Measurements from ENCODE around the gene SMPDL3B. TPM values are rescaled to one million over a fixed set of nuclear protein-coding genes. Genes with fewer than 3 reads are reported as not detected.

The SMPDL3B gene
- total RNA-seq, 4 donors from 2014 or later = 0.76 to 6.3 (median 1.9) TPM

GRCh38 chr1:27912429-27912828, 22.4 kb upstream of the SMPDL3B start:
- TF ChIP-seq CTCF (IDR thresholded peaks at IDR 0.05) = no peak
- no peak for TF ChIP-seq POLR2A (IDR thresholded peaks at IDR 0.05)
- Histone ChIP-seq H3K27ac (no peak overlapping the region), H3K9me3 (peaks cover 0 to 7% (median 6%) of the 10 kb centered on the region in 3 donors), H3K36me3 (peaks cover 0 to 55% (median 4%) of the 10 kb centered on the region in 3 donors), H3K4me3 (no peak overlapping the region), H3K27me3 (no peaks in the 10 kb centered on the region), H3K4me1 (peaks cover 0 to 21% (median 11%) of the 10 kb centered on the region in 3 donors)
- intact Hi-C loops (cut with DNase I) = no loop called here
- DNase-seq = no peak
- WGBS, 2 donors = 63 to 88% methylated on average over 1 of the region's 1 CpG

GRCh38 chr1:27915082-27915575, 19.7 kb upstream of the SMPDL3B start:
- 54 to 72% methylated on average over 7 of the region's 7 CpGs for WGBS, 2 donors
- peaks cover 0 to 7% (median 6%) of the 10 kb centered on the region in 3 donors for H3K9me3 ChIP-seq
- H3K36me3 ChIP-seq = peaks cover 0 to 28% (median 0%) of the 10 kb centered on the region in 3 donors
- peak overlapping the region in 3 of 4 donors; percentile 73 to 90 (median 87) for H3K4me3 ChIP-seq
- no peaks in the 10 kb centered on the region for H3K27me3 ChIP-seq
- DNase-seq = no peak
- intact Hi-C loops (cut with DNase I) = no loop called here
- TF ChIP-seq CTCF (IDR thresholded peaks at IDR 0.05) (no peak), POLR2A (IDR thresholded peaks at IDR 0.05) (no peak)
- H3K27ac ChIP-seq = peak overlapping the region; percentile 85 to 89 (median 88)
- peaks cover 0 to 21% (median 11%) of the 10 kb centered on the region in 3 donors for H3K4me1 ChIP-seq

GRCh38 chr1:27922272-27922671, 12.5 kb upstream of the SMPDL3B start:
- no peaks in the 10 kb centered on the region for H3K27me3 ChIP-seq
- WGBS, 2 donors = 78 to 81% methylated on average over 3 of the region's 3 CpGs
- no peak overlapping the region for H3K4me3 ChIP-seq
- H3K27ac ChIP-seq = no peak overlapping the region
- intact Hi-C loops (cut with DNase I) = no loop called here
- no peaks in the 10 kb centered on the region for H3K9me3 ChIP-seq
- no peak for TF ChIP-seq CTCF (IDR thresholded peaks at IDR 0.05)
- TF ChIP-seq POLR2A (IDR thresholded peaks at IDR 0.05) = no peak
- DNase-seq = no peak
- no peaks in the 10 kb centered on the region for H3K4me1 ChIP-seq
- no peaks in the 10 kb centered on the region for H3K36me3 ChIP-seq

- no peak for DNase-seq
- intact Hi-C loops (cut with DNase I) = no loop called here
- peaks cover 0 to 6% (median 0%) of the 10 kb centered on the region in 3 donors for H3K4me1 ChIP-seq
- H3K4me3 ChIP-seq = no peak overlapping the region
- TF ChIP-seq POLR2A (IDR thresholded peaks at IDR 0.05) (no peak), CTCF (IDR thresholded peaks at IDR 0.05) (no peak)
- WGBS, 2 donors = 50 to 64% methylated on average over 4 to 5 of the region's 5 CpGs
- no peaks in the 10 kb centered on the region for H3K36me3 ChIP-seq
- H3K9me3 ChIP-seq = no peaks in the 10 kb centered on the region
- no peak overlapping the region for H3K27ac ChIP-seq
- H3K27me3 ChIP-seq = no peaks in the 10 kb centered on the region
Observed at GRCh38 chr1:27928216-27928954, 6.4 kb upstream of the SMPDL3B start.

GRCh38 chr1:27931184-27931583, 3.6 kb upstream of the SMPDL3B start:
- 75 to 94% methylated on average over 1 to 6 of the region's 6 CpGs for WGBS, 2 donors
- intact Hi-C loops (cut with DNase I) = no loop called here
- no peak for DNase-seq

More at GRCh38 chr1:27931184-27931583, 3.6 kb upstream of the SMPDL3B start:
- Histone ChIP-seq H3K4me1 (peaks cover 0 to 19% (median 0%) of the 10 kb centered on the region in 3 donors), H3K4me3 (no peak overlapping the region), H3K9me3 (no peaks in the 10 kb centered on the region), H3K27me3 (peaks cover 0 to 22% (median 0%) of the 10 kb centered on the region in 4 donors), H3K27ac (no peak overlapping the region), H3K36me3 (no peaks in the 10 kb centered on the region)
- TF ChIP-seq CTCF (IDR thresholded peaks at IDR 0.05) (no peak), POLR2A (IDR thresholded peaks at IDR 0.05) (no peak)

Data from esophagus squamous epithelium (tissue), 5 donors.